Measurements from ENCODE around the gene TAS2R41.

DNA sequence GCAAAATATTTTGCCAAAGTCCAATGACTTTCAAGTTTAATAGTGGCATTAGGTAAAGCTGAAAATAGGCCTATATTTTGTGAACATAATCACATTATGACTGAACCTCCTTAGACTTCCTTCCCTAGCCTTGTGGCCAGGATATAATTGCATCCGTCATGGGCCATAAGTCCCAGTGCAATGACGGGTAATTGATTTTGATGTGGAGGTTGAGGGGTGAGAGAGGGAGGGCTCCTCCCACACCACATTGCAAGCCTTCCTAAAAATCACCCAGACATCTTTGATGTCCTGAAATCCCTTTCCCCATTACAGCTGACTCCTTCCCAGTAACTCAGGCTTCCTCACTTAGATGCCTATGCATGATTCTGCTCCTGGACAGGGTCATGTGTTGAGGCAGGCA lies 25.6 kb downstream of the TAS2R41 start:
- TF ChIP-seq, protein P1, sequence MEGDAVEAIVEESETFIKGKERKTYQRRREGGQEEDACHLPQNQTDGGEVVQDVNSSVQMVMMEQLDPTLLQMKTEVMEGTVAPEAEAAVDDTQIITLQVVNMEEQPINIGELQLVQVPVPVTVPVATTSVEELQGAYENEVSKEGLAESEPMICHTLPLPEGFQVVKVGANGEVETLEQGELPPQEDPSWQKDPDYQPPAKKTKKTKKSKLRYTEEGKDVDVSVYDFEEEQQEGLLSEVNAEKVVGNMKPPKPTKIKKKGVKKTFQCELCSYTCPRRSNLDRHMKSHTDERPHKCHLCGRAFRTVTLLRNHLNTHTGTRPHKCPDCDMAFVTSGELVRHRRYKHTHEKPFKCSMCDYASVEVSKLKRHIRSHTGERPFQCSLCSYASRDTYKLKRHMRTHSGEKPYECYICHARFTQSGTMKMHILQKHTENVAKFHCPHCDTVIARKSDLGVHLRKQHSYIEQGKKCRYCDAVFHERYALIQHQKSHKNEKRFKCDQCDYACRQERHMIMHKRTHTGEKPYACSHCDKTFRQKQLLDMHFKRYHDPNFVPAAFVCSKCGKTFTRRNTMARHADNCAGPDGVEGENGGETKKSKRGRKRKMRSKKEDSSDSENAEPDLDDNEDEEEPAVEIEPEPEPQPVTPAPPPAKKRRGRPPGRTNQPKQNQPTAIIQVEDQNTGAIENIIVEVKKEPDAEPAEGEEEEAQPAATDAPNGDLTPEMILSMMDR (IDR thresholded peaks at IDR 0.05) = no peak
- TF ChIP-seq POLR2A (IDR thresholded peaks at IDR 0.05) = no peak

Measured in lower leg skin (tissue), 3 donors.